H1 (cell line): ENCODE measurements around the gene TMEM126B. TPM values are rescaled to one million over a fixed set of nuclear protein-coding genes. Genes with fewer than 3 reads are reported as not detected.

Source experiments
- CTCF ChIA-PET: fragments of 300-600 bp; sonication (Branson Sonifier 250); formaldehyde crosslinking; loops from one replicate; lab custom pipeline; 2021; ENCODE audit not compliant: partially characterized antibody; lab: Charles Lee
- POLR2A ChIA-PET: fragments of 300-600 bp; sonication (Branson Sonifier 250); formaldehyde crosslinking; loops from one replicate; lab custom pipeline; 2021; ENCODE audit warnings: inconsistent platforms; ENCODE audit not compliant: partially characterized antibody; lab: Charles Lee
- DNase-seq, 2 experiments: peaks; one replicate each; pipeline versions ENCODE4 v3.0.0 to v3.0.0-alpha.2; 2010 to 2022; ENCODE audit warnings: low spot score in 2 of 2, low read depth in 1 of 2, mixed read lengths in 1 of 2
- FAIRE-seq: peaks from 2 replicates; lab custom pipeline; 2011; peaks lifted over from hg19 to GRCh38; lab: Jason Lieb, UNC
- H2AFZ ChIP-seq: 2 replicates; pipeline ENCODE4 v1.8.1; 2012; ENCODE audit warnings: low read length, inconsistent platforms
- H2AK5ac ChIP-seq: 2 replicates; pipeline ENCODE4 v1.6.1; 2013; ENCODE audit warnings: low read depth, low read length
- H2BK120ac ChIP-seq: replicated peaks from 2 replicates; pipeline ENCODE3; 2013; ENCODE audit warnings: low read depth, low read length, inconsistent platforms
- H2BK12ac ChIP-seq: 2 replicates; pipeline ENCODE4 v1.6.1; 2013; ENCODE audit warnings: low read depth, low read length
- H2BK15ac ChIP-seq: 2 replicates; pipeline ENCODE4 v1.6.1; 2013; ENCODE audit warnings: low read length
- H2BK20ac ChIP-seq: 2 replicates; pipeline ENCODE4 v1.6.1; 2013; ENCODE audit warnings: low read length
- H2BK5ac ChIP-seq: 2 replicates; pipeline ENCODE4 v1.6.1; 2013; ENCODE audit warnings: low read depth, low read length
- H3K14ac ChIP-seq: 2 replicates; pipeline ENCODE4 v1.6.1; 2013; ENCODE audit warnings: inconsistent platforms; ENCODE audit not compliant: insufficient read length
- H3K18ac ChIP-seq: 2 replicates; pipeline ENCODE4 v1.6.1; 2013; ENCODE audit warnings: low read length; ENCODE audit errors: extremely low read depth
- H3K23ac ChIP-seq: 2 replicates; pipeline ENCODE4 v1.6.1; 2013; ENCODE audit warnings: inconsistent platforms; ENCODE audit not compliant: insufficient read length
- H3K23me2 ChIP-seq: 2 replicates; pipeline ENCODE4 v1.6.1; 2013; ENCODE audit warnings: low read depth, low read length
- H3K27ac ChIP-seq: 2 replicates; pipeline ENCODE4 v1.6.1; 2011; ENCODE audit warnings: low read depth, low read length, inconsistent platforms
- H3K27me3 ChIP-seq, 4 experiments: replicated peaks in 1 of 4; 1 replicate in 1 of 4; 2 replicates in 3 of 4; pipeline versions ENCODE4 v1.6.1 to v1.8.1; 2011 to 2013; ENCODE audit warnings: low read length in 3 of 4, mild to moderate bottlenecking in 3 of 4, inconsistent platforms in 2 of 4, mixed read lengths in 2 of 4, moderate library complexity in 1 of 4; ENCODE audit not compliant: control insufficient read depth in 3 of 4, insufficient read depth in 3 of 4; ENCODE audit errors: extremely low read depth in 1 of 4
- H3K36me3 ChIP-seq, 4 experiments: 2 replicates each; pipeline versions ENCODE4 v1.6.1 to v1.8.1; 2011 to 2013; ENCODE audit warnings: mild to moderate bottlenecking in 4 of 4, low read length in 3 of 4, moderate library complexity in 2 of 4, control low read depth in 1 of 4, inconsistent platforms in 1 of 4; ENCODE audit not compliant: insufficient read depth in 4 of 4, control insufficient read depth in 2 of 4
- H3K4ac ChIP-seq: replicated peaks from 2 replicates; pipeline ENCODE3; 2013; ENCODE audit warnings: low read length, low read depth, mixed read lengths, inconsistent platforms; ENCODE audit not compliant: insufficient read length
- H3K4me1 ChIP-seq, 4 experiments: replicated peaks in 1 of 4; 1 replicate in 1 of 4; 2 replicates in 3 of 4; pipeline versions ENCODE4 v1.6.1 to v1.8.1; 2011 to 2013; ENCODE audit warnings: low read length in 3 of 4, inconsistent platforms in 2 of 4, mixed read lengths in 1 of 4; ENCODE audit not compliant: insufficient read depth in 4 of 4, control insufficient read depth in 3 of 4
- H3K4me2 ChIP-seq, 2 experiments: 2 replicates each; pipeline versions ENCODE4 v1.6.1 to v1.8.1; 2011 to 2013; ENCODE audit warnings: low read depth in 2 of 2, low read length in 2 of 2, control low read depth in 1 of 2, inconsistent platforms in 1 of 2, mild to moderate bottlenecking in 1 of 2; ENCODE audit not compliant: insufficient read depth in 1 of 2
- H3K4me3 ChIP-seq, 4 experiments: fragments of 200-600, 300-600 bp in 1 of 4; sonication (generic), shearing (Covaris generic), sonication (Bioruptor Twin) in 1 of 4; 2 replicates each; pipeline versions ENCODE4 v1.5.1 to v1.8.1; 2011 to 2016; ENCODE audit warnings: low read length in 4 of 4, low read depth in 3 of 4, control low read depth in 2 of 4, inconsistent platforms in 2 of 4, mild to moderate bottlenecking in 2 of 4, mixed read lengths in 1 of 4, moderate library complexity in 1 of 4; ENCODE audit not compliant: insufficient read depth in 2 of 4; ENCODE audit errors: extremely low read depth in 1 of 4
- H3K56ac ChIP-seq: replicated peaks from 2 replicates; pipeline ENCODE3; 2013; ENCODE audit warnings: low read depth, mild to moderate bottlenecking, mixed read lengths, low read length, inconsistent platforms; ENCODE audit not compliant: insufficient read length
- H3K79me1 ChIP-seq: 2 replicates; pipeline ENCODE4 v1.6.1; 2013; ENCODE audit warnings: low read depth, low read length, control low read depth
- H3K79me2 ChIP-seq, 2 experiments: 2 replicates each; pipeline versions ENCODE4 v1.6.1 to v1.8.1; 2012 to 2013; ENCODE audit warnings: low read length in 2 of 2, mild to moderate bottlenecking in 2 of 2, inconsistent platforms in 1 of 2; ENCODE audit not compliant: insufficient read depth in 2 of 2, control insufficient read depth in 1 of 2
- H3K9ac ChIP-seq, 4 experiments: replicated peaks in 1 of 4; 1 replicate in 1 of 4; 2 replicates in 3 of 4; pipeline versions ENCODE4 v1.6.1 to v1.8.1; 2011 to 2013; ENCODE audit warnings: low read depth in 3 of 4, low read length in 3 of 4, control low read depth in 2 of 4, mild to moderate bottlenecking in 2 of 4, moderate library complexity in 2 of 4, inconsistent platforms in 1 of 4; ENCODE audit errors: extremely low read depth in 1 of 4
- H3K9me3 ChIP-seq, 2 experiments: 2 replicates each; pipeline versions ENCODE4 v1.6.1 to v1.8.1; 2012 to 2013; ENCODE audit warnings: mild to moderate bottlenecking in 2 of 2, moderate library complexity in 2 of 2, control low read depth in 1 of 2, inconsistent platforms in 1 of 2, low read depth in 1 of 2, low read length in 1 of 2, mixed read lengths in 1 of 2; ENCODE audit not compliant: insufficient read depth in 2 of 2
- H4K20me1 ChIP-seq, 2 experiments: replicated peaks in 1 of 2; 2 replicates each; pipeline versions ENCODE3 to v1.8.1; 2011 to 2013; ENCODE audit warnings: inconsistent platforms in 2 of 2, low read length in 2 of 2, mild to moderate bottlenecking in 1 of 2; ENCODE audit not compliant: insufficient read depth in 2 of 2, control insufficient read depth in 1 of 2
- H4K5ac ChIP-seq: 2 replicates; pipeline ENCODE4 v1.6.1; 2013; ENCODE audit warnings: low read length, low read depth, mixed read lengths, inconsistent platforms; ENCODE audit not compliant: insufficient read length
- H4K8ac ChIP-seq: 2 replicates; pipeline ENCODE4 v1.8.0; 2013; ENCODE audit warnings: mild to moderate bottlenecking, moderate library complexity, low read length, inconsistent platforms; ENCODE audit not compliant: insufficient read depth; ENCODE audit errors: extremely low read depth
- H4K91ac ChIP-seq: replicated peaks from 2 replicates; pipeline ENCODE3; 2013; ENCODE audit warnings: low read length, mixed read lengths, inconsistent platforms; ENCODE audit not compliant: insufficient read length
- NANOG ChIP-seq: IDR thresholded peaks from 2 replicates; pipeline ENCODE4 v1.6.1; 2011; ENCODE audit warnings: low read length, low read depth, mild to moderate bottlenecking, inconsistent platforms; ENCODE audit not compliant: insufficient read depth, poor library complexity, severe bottlenecking
- TEAD4 ChIP-seq: IDR thresholded peaks from 2 replicates; pipeline ENCODE4 v1.6.1; 2012; ENCODE audit warnings: low read depth, low read length, inconsistent platforms, mixed read lengths
- WGBS, 2 experiments: shearing (Covaris generic) in 1 of 2; methylation state at CpG; one replicate each; pipeline versions ENCODE4 v1.1.6 to v1.1.7; 2013 to 2015; ENCODE audit warnings: low lambda C conversion rate in 2 of 2, mixed read lengths in 2 of 2, inconsistent platforms in 1 of 2, low coverage in 1 of 2, missing lambda C conversion rate in 1 of 2; ENCODE audit not compliant: insufficient replicate concordance in 2 of 2, insufficient coverage in 1 of 2, insufficient read length in 1 of 2; ENCODE audit errors: extremely low coverage in 1 of 2, missing lambda C conversion rate in 1 of 2; 5-methylcytosine and 5-hydroxymethylcytosine counted together
- polyA plus RNA-seq, 7 experiments: library from polyadenylated mRNA; depleted of rRNA in 3 of 7; stranded (reverse) in 5 of 7; unstranded in 2 of 7; fragments of >200 nt in 5 of 7; fragments of 200-250 nt in 2 of 7; gene quantifications; 1 replicate in 5 of 7; 2 replicates in 1 of 7; 4 replicates in 1 of 7; pipeline versions ENCODE4 v1.2.1 to v1.2.3, GENCODE V29; 2011 to 2013; ENCODE audit warnings: missing spikeins in 2 of 7, mixed read lengths in 2 of 7
- total RNA-seq: library from RNA; stranded (reverse); fragmentation: NEBNext Ultra II Directional; extraction: Animal tissue kit (Norgen Biotek cat#: 25700); gene quantifications from 2 replicates; pipeline ENCODE4 v1.2.1, GENCODE V29; 2021
- TF ChIP-seq, protein P1 (sequence below): IDR thresholded peaks from 2 replicates; pipeline ENCODE4 v1.6.1; 2011; ENCODE audit warnings: low read depth, mild to moderate bottlenecking, low read length; ENCODE audit not compliant: insufficient read depth

TMEM126B gene
- total and polyA plus RNA-seq, 2 of the 8 experiments (the other 6 are each of a cell fraction or from before 2014, with no cell fraction given): 85.6 to 101 TPM

DNA sequence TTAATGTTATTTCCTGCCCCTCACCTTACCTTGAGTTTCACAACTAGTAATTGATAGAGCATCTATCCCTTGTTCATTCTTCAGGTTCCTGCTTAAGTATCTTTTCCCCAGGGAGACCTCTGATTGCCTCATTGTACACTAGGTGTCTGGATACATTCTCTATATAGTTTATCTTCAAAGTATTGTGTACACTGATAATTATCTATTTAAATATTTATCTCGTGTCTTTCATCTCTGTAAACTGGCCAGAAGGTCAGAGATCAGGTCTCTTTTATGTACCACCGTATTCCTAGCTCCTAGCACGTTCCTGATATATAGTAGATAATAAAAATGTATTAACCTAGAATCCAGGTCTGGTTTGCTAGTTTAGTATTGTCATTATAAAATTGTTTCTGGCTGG is 6.4 kb downstream of the TMEM126B start:
- no peak overlapping the region for H4K91ac ChIP-seq
- no peaks in the 10 kb centered on the region for H4K20me1 ChIP-seq
- no peak overlapping the region for H2BK15ac ChIP-seq
- H3K79me2 ChIP-seq: peaks cover 8 to 39% of the 10 kb centered on the region in 2 experiments
- ChIA-PET CTCF (interaction anchor here (0.5 to 1.6 kb wide), 2 partner anchors 13 to 59 kb away, joined by 3 to 4 read pairs; partner anchors contain the start of gene TMEM126A), POLR2A (interaction anchor here (1.4 to 3.5 kb wide), 2 partner anchors 13 to 14 kb away, joined by 5 to 45 read pairs; partner anchors contain the start of gene TMEM126A)
- FAIRE-seq (no peak), DNase-seq (no peak)
- H3K79me1 ChIP-seq: no peaks in the 10 kb centered on the region
- peaks cover 0 to 41% (median 12%) of the 10 kb centered on the region in 4 experiments; a peak in 6 of 8 replicates for H3K36me3 ChIP-seq
- no peak overlapping the region for H4K5ac ChIP-seq
- no peak overlapping the region for H3K4ac ChIP-seq
- H2BK120ac ChIP-seq: no peak overlapping the region
- no peak overlapping the region for H2BK20ac ChIP-seq
- H3K27ac ChIP-seq: no peak overlapping the region
- H2BK5ac ChIP-seq: no peak overlapping the region
- no peak overlapping the region for H3K18ac ChIP-seq
- no peaks in the 10 kb centered on the region for H3K27me3 ChIP-seq
- no peaks in the 10 kb centered on the region for H3K9me3 ChIP-seq
- 92% methylated on average over 3 of the region's 3 CpGs; no CpG with 5 or more reads in 1 of the 2 experiments for WGBS, 2 experiments
- H2AK5ac ChIP-seq: no peak overlapping the region
- H3K9ac ChIP-seq: no peak overlapping the region
- H3K23ac ChIP-seq: no peak overlapping the region
- no peak overlapping the region for H3K14ac ChIP-seq
- peaks cover 0 to 4% (median 0%) of the 10 kb centered on the region in 4 experiments; a peak in 4 of 7 replicates for H3K4me1 ChIP-seq
- H3K56ac ChIP-seq: no peak overlapping the region
- H4K8ac ChIP-seq: no peak overlapping the region
- TF ChIP-seq TEAD4 (no peak), NANOG (no peak)
- TF ChIP-seq, protein P1, sequence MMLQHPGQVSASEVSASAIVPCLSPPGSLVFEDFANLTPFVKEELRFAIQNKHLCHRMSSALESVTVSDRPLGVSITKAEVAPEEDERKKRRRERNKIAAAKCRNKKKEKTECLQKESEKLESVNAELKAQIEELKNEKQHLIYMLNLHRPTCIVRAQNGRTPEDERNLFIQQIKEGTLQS: no peak
- H3K4me3 ChIP-seq: no peak overlapping the region
- no peak overlapping the region for H3K4me2 ChIP-seq
- H2BK12ac ChIP-seq: no peak overlapping the region
- H3K23me2 ChIP-seq: no peaks in the 10 kb centered on the region
- no peak overlapping the region for H2AFZ ChIP-seq
